ENCODE measurements around the gene PIM3.

PIM3 gene

DNA sequence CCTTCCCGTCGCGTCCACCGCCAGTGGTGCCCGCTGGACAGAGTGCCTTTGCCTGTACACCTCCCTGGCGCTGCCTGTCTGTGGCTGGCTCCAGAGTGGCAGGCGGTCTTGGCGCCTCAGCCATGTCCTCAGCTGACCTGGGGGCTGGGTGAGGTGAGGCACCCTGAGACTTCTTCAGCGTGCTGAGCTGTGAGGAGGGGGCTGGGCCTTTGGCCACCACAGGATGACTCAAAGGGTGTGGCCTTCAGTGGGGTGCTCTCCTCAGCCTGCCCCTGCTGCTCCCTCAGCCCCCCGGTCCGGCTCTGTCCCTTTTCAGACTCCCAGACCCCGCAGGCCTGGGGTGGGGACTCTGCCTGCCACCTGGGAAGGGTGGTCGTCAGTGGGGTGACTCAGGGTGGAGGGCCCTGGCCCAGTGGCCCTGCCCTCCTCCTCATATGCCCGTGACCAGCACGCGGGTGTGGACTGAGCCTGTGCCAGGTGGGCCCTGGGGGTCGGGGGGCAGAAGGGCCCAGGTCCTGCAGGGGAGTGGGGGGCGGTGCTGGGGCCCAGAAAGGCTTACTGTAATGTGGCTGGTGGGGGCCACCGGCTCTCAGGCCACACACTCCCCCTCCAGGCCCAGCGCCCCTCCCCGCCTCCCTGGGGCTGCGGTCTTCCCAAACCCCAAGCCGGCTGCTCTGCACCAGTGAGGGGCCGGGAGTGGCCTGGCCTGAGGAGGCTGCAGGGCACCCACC is 26.2 kb upstream of the PIM3 start:
- DNase-seq (ENCODE audit: low read depth), result no peak
- peak overlapping the region; percentile 78 for H3K4me3 ChIP-seq (ENCODE audit: low read depth, low read length)
- TF ChIP-seq, protein P1, sequence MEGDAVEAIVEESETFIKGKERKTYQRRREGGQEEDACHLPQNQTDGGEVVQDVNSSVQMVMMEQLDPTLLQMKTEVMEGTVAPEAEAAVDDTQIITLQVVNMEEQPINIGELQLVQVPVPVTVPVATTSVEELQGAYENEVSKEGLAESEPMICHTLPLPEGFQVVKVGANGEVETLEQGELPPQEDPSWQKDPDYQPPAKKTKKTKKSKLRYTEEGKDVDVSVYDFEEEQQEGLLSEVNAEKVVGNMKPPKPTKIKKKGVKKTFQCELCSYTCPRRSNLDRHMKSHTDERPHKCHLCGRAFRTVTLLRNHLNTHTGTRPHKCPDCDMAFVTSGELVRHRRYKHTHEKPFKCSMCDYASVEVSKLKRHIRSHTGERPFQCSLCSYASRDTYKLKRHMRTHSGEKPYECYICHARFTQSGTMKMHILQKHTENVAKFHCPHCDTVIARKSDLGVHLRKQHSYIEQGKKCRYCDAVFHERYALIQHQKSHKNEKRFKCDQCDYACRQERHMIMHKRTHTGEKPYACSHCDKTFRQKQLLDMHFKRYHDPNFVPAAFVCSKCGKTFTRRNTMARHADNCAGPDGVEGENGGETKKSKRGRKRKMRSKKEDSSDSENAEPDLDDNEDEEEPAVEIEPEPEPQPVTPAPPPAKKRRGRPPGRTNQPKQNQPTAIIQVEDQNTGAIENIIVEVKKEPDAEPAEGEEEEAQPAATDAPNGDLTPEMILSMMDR (IDR thresholded peaks at IDR 0.05; ENCODE audit: low read depth, low read length, missing control alignments), result no peak

DNA sequence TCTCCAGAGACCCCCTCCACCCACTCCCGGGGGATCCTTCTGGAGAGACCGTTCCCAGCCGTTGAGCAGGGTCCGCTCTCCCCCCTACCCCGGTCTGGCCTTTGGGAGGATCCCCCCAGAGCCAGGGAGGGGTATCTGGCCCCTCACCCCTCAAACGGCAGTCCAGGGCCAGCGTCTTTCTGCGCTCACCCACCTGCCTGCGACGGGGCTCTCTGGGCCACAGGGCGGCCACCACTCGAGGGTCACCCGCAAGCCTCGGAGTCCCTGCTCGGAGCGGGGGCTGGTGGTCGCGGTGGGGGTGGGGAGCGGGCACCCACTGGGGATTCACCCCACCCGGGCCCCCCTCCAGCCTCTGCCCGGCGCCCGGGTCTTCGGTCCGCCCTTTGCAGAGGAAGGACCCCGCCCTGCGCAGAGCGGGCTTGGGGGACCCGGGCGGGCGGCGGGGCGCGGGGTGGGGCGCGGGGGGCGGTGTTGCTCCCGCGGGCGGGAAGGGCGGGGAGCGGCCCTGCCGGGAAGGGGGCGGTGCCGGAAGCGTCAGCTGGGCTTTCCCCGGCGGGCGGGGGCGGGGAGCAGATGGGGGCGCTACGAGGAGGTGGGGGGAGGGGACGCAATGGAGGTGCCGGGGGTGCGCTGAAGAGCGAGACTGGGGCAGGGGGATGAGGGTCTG is 25.5 kb upstream of the PIM3 start:
- no peak for DNase-seq (ENCODE audit: low read depth)
- H3K4me3 ChIP-seq (ENCODE audit: low read depth, low read length), result peak overlapping the region; percentile 78
- TF ChIP-seq, protein P1 (IDR thresholded peaks at IDR 0.05; ENCODE audit: low read depth, low read length, missing control alignments), result no peak

DNA sequence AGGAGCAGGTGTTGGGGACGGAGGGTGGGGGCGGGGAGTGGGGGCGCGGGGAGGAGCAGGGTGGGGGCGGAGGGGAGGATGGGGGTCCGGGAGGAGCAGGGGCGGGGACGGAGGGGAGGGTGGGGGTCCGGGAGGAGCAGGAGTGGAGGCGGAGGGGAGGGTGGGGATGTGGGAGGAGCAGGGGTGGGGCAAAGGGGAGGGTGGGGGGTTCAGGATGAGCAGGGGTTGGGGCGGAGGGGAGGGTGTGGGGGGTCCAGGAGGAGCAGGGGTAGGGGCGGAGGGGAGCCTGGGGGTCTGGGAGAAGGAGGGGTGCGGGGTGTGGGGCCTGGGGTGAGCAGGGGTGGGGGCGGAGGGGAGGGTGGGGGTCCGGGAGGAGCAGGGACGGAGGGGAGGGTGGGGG is 25.0 kb upstream of the PIM3 start:
- TF ChIP-seq, protein P1 (IDR thresholded peaks at IDR 0.05; ENCODE audit: low read depth, low read length, missing control alignments), result no peak
- DNase-seq (ENCODE audit: low read depth), result no peak
- H3K4me3 ChIP-seq (ENCODE audit: low read depth, low read length), result no peak overlapping the region

DNA sequence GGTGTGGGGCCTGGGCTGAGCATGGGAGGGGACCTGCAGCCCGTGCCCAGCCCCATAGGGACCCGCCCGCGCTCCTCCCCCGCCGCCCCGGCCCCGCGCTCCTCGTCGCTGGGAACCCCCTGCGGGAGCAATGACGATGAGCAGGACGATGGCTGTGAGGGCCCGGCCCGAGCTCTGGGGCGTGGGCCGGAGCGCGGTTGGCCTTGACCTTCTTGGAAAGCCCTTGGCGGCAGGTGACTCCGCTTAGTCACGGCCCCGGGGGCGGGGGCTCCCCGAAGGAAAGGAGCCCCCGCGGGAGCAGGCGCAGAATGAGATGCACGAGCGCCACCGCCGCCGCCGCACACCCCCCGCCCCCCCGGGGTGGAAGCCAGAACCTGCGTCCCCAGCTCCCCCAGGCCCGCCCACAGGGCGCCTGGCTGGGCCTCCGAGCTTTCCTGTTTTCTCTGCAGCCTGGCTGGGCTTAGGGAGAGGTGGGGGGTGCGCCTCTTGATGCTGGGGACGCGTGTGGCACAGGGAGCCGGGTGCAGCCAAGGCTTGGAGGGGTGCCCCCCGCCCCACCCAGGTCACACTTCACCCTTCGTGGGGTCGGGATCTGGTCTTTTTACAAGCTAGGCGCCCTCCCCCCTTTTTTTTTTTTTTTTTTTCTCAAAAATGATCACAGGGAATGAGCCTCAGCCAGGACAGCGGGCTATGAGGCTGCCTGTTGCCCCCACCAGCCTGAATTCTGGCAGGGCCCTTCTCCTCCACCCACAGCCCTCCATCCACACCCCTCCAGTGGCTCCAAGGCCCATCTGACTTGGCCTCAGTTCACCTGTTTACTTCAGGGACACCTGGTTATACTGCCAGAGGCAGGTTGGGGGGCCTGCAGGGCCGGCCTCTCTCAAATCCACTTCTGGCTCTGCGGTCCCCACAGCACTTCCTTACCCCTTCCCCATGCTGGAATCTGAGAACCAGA is 24.3 kb upstream of the PIM3 start:
- no peak for DNase-seq (ENCODE audit: low read depth)
- H3K4me3 ChIP-seq (ENCODE audit: low read depth, low read length), result peak overlapping the region; percentile 20
- TF ChIP-seq, protein P1 (IDR thresholded peaks at IDR 0.05; ENCODE audit: low read depth, low read length, missing control alignments), result no peak

DNA sequence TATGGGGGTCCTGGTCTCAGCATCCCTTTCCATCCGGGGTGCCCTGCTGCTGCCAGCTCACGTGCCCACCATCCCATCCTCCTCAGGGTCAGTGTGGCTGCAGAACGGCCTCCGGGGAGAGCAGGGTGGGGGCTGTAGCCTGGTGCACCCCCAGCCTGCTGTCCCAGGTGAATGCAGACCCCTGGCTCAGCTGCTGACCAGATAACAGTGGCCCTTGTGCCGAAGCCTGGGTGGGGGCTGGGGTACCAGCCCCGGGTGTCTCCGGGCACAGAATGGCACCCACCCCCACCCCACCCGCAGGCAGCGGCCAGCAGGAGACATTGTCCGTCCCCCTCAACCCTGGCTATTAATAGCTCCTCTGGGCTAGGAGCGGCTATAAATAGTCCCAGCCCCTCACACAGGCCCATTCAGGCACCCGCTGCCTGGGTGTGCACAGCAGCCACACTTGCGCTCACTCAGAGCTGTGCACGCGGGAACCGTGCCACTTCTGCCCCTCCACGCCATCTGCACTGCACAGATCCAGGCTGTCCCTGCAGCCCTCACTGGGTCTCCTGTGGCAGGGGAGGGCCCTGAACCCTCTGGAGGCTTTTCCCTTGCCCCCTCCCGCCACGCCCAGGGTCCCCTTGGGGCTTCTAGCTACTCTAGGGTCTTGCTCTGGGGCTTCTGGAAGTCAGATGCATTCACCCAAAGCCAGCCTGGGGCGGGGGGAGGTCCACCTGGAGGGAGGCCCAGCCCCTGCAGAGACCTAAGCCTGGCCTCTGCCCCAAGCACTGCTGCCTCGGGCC is 23.4 kb upstream of the PIM3 start:
- TF ChIP-seq, protein P1 (IDR thresholded peaks at IDR 0.05; ENCODE audit: low read depth, low read length, missing control alignments), result no peak
- no peak for DNase-seq (ENCODE audit: low read depth)
- no peak overlapping the region for H3K4me3 ChIP-seq (ENCODE audit: low read depth, low read length)
